Measurements from ENCODE around the gene MICOS13. TPM values are rescaled to one million over a fixed set of nuclear protein-coding genes. Genes with fewer than 3 reads are reported as not detected.
A peak's percentile ranks its signal among the peaks of the same experiment; 100 is the strongest.

MICOS13 gene
- 100 to 1,000 TPM in 1 of 3 donors, 10 to 100 TPM in 2; 53.6 to 120 (median 96.2) TPM for polyA plus RNA-seq

GRCh38 chr19:5680437-5681368 lies at the start of gene MICOS13, which contains the start of gene HSD11B1L:
Gene MICOS13, minus strand, starts transcription at chr19:5680516. Its CDS starts 30 bp downstream, at chr19:5680486.
Gene HSD11B1L, plus strand, starts transcription at chr19:5681027. Its CDS starts 3,806 bp downstream, at chr19:5684833.
- H3K27ac ChIP-seq (ENCODE audit: low read depth, low read length) = peak within 1 kb of the TSS; percentile 85

GRCh38 chr19:5727453-5728050 lies 47.2 kb upstream of the MICOS13 start:
- 94 to 97% (median 96%) methylated on average over 4 of the region's 4 CpGs for WGBS, 3 donors
- H3K27ac ChIP-seq (ENCODE audit: low read depth, low read length) = no peak overlapping the region

More at GRCh38 chr19:5680437-5681368, at the start of gene MICOS13, which contains the start of gene HSD11B1L:
- 0 to 1% (median 1%) methylated on average over 77 to 94 of the region's 94 CpGs for whole genome bisulfite sequencing, 3 donors

GRCh38 chr19:5719961-5720790 lies 39.9 kb upstream of the MICOS13 start, which contains the start of the genes CATSPERD and LONP1:
Gene CATSPERD, plus strand, starts transcription at chr19:5720637. Its CDS starts 101 bp downstream, at chr19:5720738.
Gene LONP1, minus strand, starts transcription at chr19:5720146. Its CDS starts 14 bp downstream, at chr19:5720132.
- 0% methylated on average over 89 to 90 of the region's 90 CpGs for WGBS, 3 donors
- H3K27ac ChIP-seq (ENCODE audit: low read depth, low read length) = peak within 1 kb of the TSS; percentile 91

GRCh38 chr19:5719274-5719960 lies 39.1 kb upstream of the MICOS13 start:
- WGBS, 3 donors = 0 to 1% (median 1%) methylated on average over 36 to 58 of the region's 58 CpGs
- peak overlapping the region; percentile 91 for H3K27ac ChIP-seq (ENCODE audit: low read depth, low read length)

GRCh38 chr19:5718579-5719273 lies 38.4 kb upstream of the MICOS13 start:
- no peak overlapping the region for H3K27ac ChIP-seq (ENCODE audit: low read depth, low read length)
- 20 to 36% (median 31%) methylated on average over 11 of the region's 11 CpGs for WGBS, 3 donors

- no peak overlapping the region for H3K27ac ChIP-seq (ENCODE audit: low read depth, low read length)
- WGBS, 3 donors = 65 to 77% (median 75%) methylated on average over 14 of the region's 14 CpGs
These were observed 37.8 kb upstream of the MICOS13 start for GRCh38 chr19:5718037-5718578.

GRCh38 chr19:5717215-5717935 lies 37.1 kb upstream of the MICOS13 start:
- WGBS, 3 donors = 78 to 88% (median 83%) methylated on average over 8 of the region's 8 CpGs
- no peak overlapping the region for H3K27ac ChIP-seq (ENCODE audit: low read depth, low read length)

- 63 to 91% (median 74%) methylated on average over 10 of the region's 10 CpGs for WGBS, 3 donors
- no peak overlapping the region for H3K27ac ChIP-seq (ENCODE audit: low read depth, low read length)
These were observed 34.5 kb upstream of the MICOS13 start for GRCh38 chr19:5714816-5715215.

- H3K27ac ChIP-seq (ENCODE audit: low read depth, low read length) = no peak overlapping the region
- 90 to 96% (median 94%) methylated on average over 9 of the region's 9 CpGs for WGBS, 3 donors
These were observed 32.9 kb upstream of the MICOS13 start for GRCh38 chr19:5713228-5713627.

GRCh38 chr19:5711713-5712161 lies 31.4 kb upstream of the MICOS13 start:
- H3K27ac ChIP-seq (ENCODE audit: low read depth, low read length) = no peak overlapping the region
- WGBS, 3 donors = 83 to 93% (median 89%) methylated on average over 24 to 25 of the region's 25 CpGs

GRCh38 chr19:5711025-5711424 lies 30.7 kb upstream of the MICOS13 start:
- 94 to 97% (median 96%) methylated on average over 8 of the region's 8 CpGs for WGBS, 3 donors
- no peak overlapping the region for H3K27ac ChIP-seq (ENCODE audit: low read depth, low read length)

GRCh38 chr19:5707576-5708575 lies 27.6 kb upstream of the MICOS13 start:
- H3K27ac ChIP-seq (ENCODE audit: low read depth, low read length) = no peak overlapping the region
- WGBS, 3 donors = 90 to 94% (median 91%) methylated on average over 34 to 37 of the region's 37 CpGs

GRCh38 chr19:5706876-5707573 lies 26.7 kb upstream of the MICOS13 start:
- WGBS, 3 donors = 94 to 96% (median 95%) methylated on average over 35 of the region's 35 CpGs
- no peak overlapping the region for H3K27ac ChIP-seq (ENCODE audit: low read depth, low read length)

- 84 to 89% (median 88%) methylated on average over 16 of the region's 16 CpGs for WGBS, 3 donors
These were observed 25.2 kb upstream of the MICOS13 start for GRCh38 chr19:5705552-5705951.

More at GRCh38 chr19:5705552-5705951, 25.2 kb upstream of the MICOS13 start:
- H3K27ac ChIP-seq (ENCODE audit: low read depth, low read length) = no peak overlapping the region
